Thoracic aorta (tissue), 2 donors: ENCODE measurements around the gene PPEF2. TPM values are rescaled to one million over a fixed set of nuclear protein-coding genes. Genes with fewer than 3 reads are reported as not detected.

ENCODE experiments used
- ATAC-seq: fragments of 150-250 bp; one replicate; pipeline ENCODE4 v1.8.0; 2017; ENCODE audit warnings: low read depth; ENCODE audit not compliant: insufficient number of reproducible peaks, low FRiP score
- DNase-seq: peaks from one replicate; pipeline ENCODE4 v3.0.0-alpha.2; 2020; ENCODE audit warnings: low spot score
- H3K27ac ChIP-seq, 2 donors: fragments of 200-600 bp; sonication (generic); 1 replicate in 1 of 2; 2 replicates in 1 of 2; pipeline ENCODE4 v1.5.1; 2016; ENCODE audit warnings: mild to moderate bottlenecking in 2 of 2, moderate library complexity in 2 of 2
- H3K27me3 ChIP-seq: fragments of 200-600 bp; sonication (generic); replicated peaks from 2 replicates; pipeline ENCODE4 v1.6.0; 2016; ENCODE audit warnings: mild to moderate bottlenecking; ENCODE audit not compliant: insufficient read depth
- H3K36me3 ChIP-seq: fragments of 200-600 bp; sonication (generic); one replicate; pipeline ENCODE4 v1.5.1; 2016
- H3K4me1 ChIP-seq, 2 donors: fragments of 200-600 bp; sonication (generic); 1 replicate in 1 of 2; 2 replicates in 1 of 2; pipeline versions ENCODE4 v1.5.1 to v1.6.0; 2016; ENCODE audit warnings: low read depth in 2 of 2, mild to moderate bottlenecking in 1 of 2; ENCODE audit not compliant: control insufficient read depth in 1 of 2
- H3K4me3 ChIP-seq: fragments of 200-600 bp; sonication (generic); 2 replicates; pipeline ENCODE4 v1.5.1; 2016; ENCODE audit warnings: mild to moderate bottlenecking
- H3K9me3 ChIP-seq: fragments of 200-600 bp; sonication (generic); 2 replicates; pipeline ENCODE4 v1.5.1; 2016
- total RNA-seq, 2 donors: library from RNA; depleted of rRNA; stranded (reverse); fragments of >200 nt; gene quantifications; one replicate each; pipeline versions ENCODE4 v1.1.0 to v1.2.3, GENCODE V29; 2016
- TF ChIP-seq, protein P1 (sequence below): fragments of 200-600 bp; sonication (generic); IDR thresholded peaks from one replicate; pipeline ENCODE4 v1.5.1; 2019; ENCODE audit warnings: antibody characterized with exemption

The PPEF2 gene
- total RNA-seq, 2 donors from 2014 or later = 0.21 TPM; not detected in 1

DNA sequence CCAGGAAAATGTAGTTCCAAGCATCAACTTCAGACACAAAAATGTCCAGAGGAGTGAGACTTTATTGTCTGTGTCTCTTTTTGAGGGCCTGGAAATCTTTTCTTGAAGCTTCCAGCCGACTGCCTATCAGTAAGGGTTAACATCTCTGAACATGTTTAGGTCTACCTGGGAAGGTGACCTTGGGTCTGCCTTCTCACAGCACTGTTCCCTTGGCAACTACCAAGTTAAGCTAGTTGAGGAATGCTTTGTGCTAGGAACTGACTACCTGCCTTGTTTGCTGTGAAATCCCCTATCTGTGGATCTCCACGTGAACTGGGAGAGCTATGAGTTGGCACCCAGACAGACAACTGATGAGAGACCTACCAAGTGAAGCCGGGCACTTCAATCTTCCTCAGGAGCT, 81.6 kb downstream of the PPEF2 start:
- H3K27me3 ChIP-seq = no peaks in the 10 kb centered on the region
- no peak for DNase-seq
- H3K4me1 ChIP-seq = no peaks in the 10 kb centered on the region
- ATAC-seq = no peak
- TF ChIP-seq, protein P1, sequence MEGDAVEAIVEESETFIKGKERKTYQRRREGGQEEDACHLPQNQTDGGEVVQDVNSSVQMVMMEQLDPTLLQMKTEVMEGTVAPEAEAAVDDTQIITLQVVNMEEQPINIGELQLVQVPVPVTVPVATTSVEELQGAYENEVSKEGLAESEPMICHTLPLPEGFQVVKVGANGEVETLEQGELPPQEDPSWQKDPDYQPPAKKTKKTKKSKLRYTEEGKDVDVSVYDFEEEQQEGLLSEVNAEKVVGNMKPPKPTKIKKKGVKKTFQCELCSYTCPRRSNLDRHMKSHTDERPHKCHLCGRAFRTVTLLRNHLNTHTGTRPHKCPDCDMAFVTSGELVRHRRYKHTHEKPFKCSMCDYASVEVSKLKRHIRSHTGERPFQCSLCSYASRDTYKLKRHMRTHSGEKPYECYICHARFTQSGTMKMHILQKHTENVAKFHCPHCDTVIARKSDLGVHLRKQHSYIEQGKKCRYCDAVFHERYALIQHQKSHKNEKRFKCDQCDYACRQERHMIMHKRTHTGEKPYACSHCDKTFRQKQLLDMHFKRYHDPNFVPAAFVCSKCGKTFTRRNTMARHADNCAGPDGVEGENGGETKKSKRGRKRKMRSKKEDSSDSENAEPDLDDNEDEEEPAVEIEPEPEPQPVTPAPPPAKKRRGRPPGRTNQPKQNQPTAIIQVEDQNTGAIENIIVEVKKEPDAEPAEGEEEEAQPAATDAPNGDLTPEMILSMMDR = no peak
- no peak overlapping the region for H3K4me3 ChIP-seq
- H3K9me3 ChIP-seq = no peaks in the 10 kb centered on the region
- H3K27ac ChIP-seq = no peak overlapping the region
- H3K36me3 ChIP-seq = no peaks in the 10 kb centered on the region

DNA sequence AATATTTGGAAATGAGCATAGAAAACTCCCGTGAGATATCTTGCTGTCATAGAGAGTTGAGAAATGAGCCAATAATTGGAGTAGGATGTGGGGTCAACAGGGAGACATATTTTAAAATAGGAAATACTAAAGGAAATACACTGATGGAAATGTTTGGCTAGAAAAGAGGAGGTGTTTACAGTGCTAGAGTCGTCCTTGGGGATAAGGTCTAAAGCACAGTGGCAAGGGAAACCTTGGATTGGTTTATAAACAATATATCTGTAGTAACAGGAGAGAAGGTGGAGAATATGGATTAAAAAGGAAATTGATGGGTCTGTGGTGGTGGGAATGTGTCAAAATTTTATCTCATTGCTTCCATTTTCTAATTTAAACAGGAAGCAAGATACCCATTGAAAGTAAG, 82.1 kb downstream of the PPEF2 start:
- no peak for DNase-seq
- Histone ChIP-seq H3K9me3 (no peaks in the 10 kb centered on the region), H3K27me3 (no peaks in the 10 kb centered on the region), H3K4me1 (no peaks in the 10 kb centered on the region), H3K27ac (no peak overlapping the region), H3K4me3 (no peak overlapping the region), H3K36me3 (peaks cover under 1% of the 10 kb centered on the region)
- TF ChIP-seq, protein P1 = no peak
- no peak for ATAC-seq

DNA sequence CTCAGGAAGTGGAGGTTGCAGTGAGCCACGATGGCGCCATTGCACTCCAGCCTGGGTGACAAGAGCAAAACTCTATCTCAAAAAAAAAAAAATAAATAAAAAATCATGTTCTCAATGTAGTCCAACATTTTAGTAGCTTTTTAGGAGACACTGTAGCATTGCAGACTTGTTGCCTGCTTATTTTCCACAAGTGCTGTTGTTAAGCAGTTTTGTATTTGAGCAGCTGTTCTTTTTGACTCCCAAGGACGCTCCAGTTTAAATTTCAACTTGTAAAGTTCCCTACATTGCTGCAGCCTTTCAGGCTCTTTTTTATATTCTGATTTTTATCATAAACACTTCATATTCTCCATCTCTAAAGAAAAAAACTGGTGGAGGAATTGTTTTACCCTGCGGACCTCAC, 83.1 kb downstream of the PPEF2 start:
- TF ChIP-seq, protein P1 = no peak
- H3K27ac ChIP-seq = no peak overlapping the region
- no peaks in the 10 kb centered on the region for H3K4me1 ChIP-seq
- H3K4me3 ChIP-seq = no peak overlapping the region
- H3K36me3 ChIP-seq = peaks cover 11% of the 10 kb centered on the region
- no peak for ATAC-seq
- H3K9me3 ChIP-seq = no peaks in the 10 kb centered on the region
- no peak for DNase-seq
- no peaks in the 10 kb centered on the region for H3K27me3 ChIP-seq

DNA sequence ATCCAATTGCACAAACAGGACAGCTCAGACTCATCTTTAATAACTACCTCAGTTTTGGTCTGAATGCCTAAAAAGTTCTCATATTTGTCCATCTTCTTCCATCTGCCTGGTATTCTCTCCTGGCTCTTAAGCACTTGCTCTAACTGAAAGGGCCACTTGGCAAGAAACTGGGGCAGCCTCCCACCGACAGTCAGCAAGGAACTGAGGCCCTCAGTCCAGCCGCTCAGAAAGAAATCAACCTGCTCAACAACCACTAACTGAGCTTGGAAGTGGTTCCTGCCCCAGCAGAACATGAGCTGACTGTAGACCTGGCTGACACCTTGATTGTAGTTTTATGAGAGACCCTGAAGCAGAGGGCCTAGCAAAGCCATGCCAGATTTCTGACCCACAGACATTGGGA, 84.4 kb downstream of the PPEF2 start:
- no peak overlapping the region for H3K27ac ChIP-seq
- H3K9me3 ChIP-seq = no peaks in the 10 kb centered on the region
- DNase-seq (no peak), ATAC-seq (no peak)
- H3K36me3 ChIP-seq = peaks cover 11% of the 10 kb centered on the region
- H3K27me3 ChIP-seq = no peaks in the 10 kb centered on the region
- TF ChIP-seq, protein P1 = no peak
- H3K4me3 ChIP-seq = no peak overlapping the region
- H3K4me1 ChIP-seq = no peaks in the 10 kb centered on the region

Other genes with a start within 250 kb of the PPEF2 start
- 100 to 1,000 TPM in 1 of 2 donors, 10 to 100 TPM in 1; 71.9 to 126 TPM for gene G3BP2, start 229.0 kb downstream of the PPEF2 start, total RNA-seq
- gene USO1, start 177.9 kb downstream of the PPEF2 start, total RNA-seq = 10 to 100 TPM; 68.0 to 85.9 TPM
- gene NAAA, start 38.6 kb upstream of the PPEF2 start, total RNA-seq = 100 to 1,000 TPM; 142 to 152 TPM
- gene SDAD1, start 88.5 kb upstream of the PPEF2 start, total RNA-seq = 10 to 100 TPM; 34.3 to 51.9 TPM
- 1 to 10 TPM in 1 of 2 donors, under 1 TPM in 1; 0.63 to 1.2 TPM for gene CXCL9, start 105.1 kb upstream of the PPEF2 start, total RNA-seq
- gene CXCL10, start 121.0 kb upstream of the PPEF2 start, total RNA-seq = 10 to 100 TPM in 1 of 2 donors, 1 to 10 TPM in 1; 1.3 to 16.2 TPM
- gene CXCL11, start 133.6 kb upstream of the PPEF2 start, total RNA-seq = not detected
- gene ART3, start 172.3 kb upstream of the PPEF2 start, total RNA-seq = not detected
- 10 to 100 TPM; 17.9 to 44.8 TPM for gene NUP54, start 245.9 kb upstream of the PPEF2 start, total RNA-seq